Mammary epithelial cell (primary cell): ENCODE data around the gene NPRL2.

Experiments
- CTCF ChIP-seq, 2 donors: IDR thresholded peaks in 1 of 2; conservative IDR thresholded peaks in 1 of 2; 2 replicates each; pipeline ENCODE4 v1.5.1; 2011 to 2012; ENCODE audit warnings: inconsistent platforms in 2 of 2, low read length in 2 of 2, mild to moderate bottlenecking in 2 of 2, control low read depth in 1 of 2, low read depth in 1 of 2; ENCODE audit not compliant: insufficient read depth in 1 of 2; ENCODE audit errors: extremely low read depth in 1 of 2
- EZH2 ChIP-seq: IDR thresholded peaks from 2 replicates; pipeline ENCODE4 v1.6.1; 2012; ENCODE audit warnings: low read length, inconsistent platforms, borderline replicate concordance

GRCh38 chr3:50350527-50351322 lies at the start of gene NPRL2, which contains the start of gene CYB561D2:
- no peak for TF ChIP-seq CTCF (conservative IDR thresholded peaks at IDR 0.05 in 1 of 2, IDR thresholded peaks at IDR 0.05 in 1 of 2; ENCODE audit: extremely low read depth in 1 of 2, insufficient read depth in 1 of 2, low read depth in 1 of 2, low read length in 2 of 2)
- no peak for TF ChIP-seq EZH2
